ENCODE measurements around the gene KRIT1.

DNA sequence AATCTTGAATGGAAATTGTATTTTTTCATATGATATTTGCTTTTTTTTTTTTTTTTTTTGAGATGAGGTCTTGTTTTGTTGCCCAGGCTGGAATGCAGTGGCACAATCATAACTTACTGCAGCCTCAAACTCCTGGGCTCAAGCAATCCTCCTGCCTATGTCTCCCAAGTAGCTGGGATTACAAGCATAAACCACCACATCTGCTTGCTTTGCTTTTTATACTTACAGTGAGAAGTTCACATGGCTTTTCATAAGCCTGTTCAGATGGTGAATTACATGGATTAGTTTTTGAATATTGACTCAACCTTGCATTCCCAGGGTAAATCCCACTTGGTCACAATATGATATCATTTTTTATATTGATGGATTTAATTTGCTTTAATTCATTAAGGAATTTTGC, 88.7 kb downstream of the KRIT1 start:
- no peak for TF ChIP-seq SP1 (IDR thresholded peaks at IDR 0.05)
- no peak for TF ChIP-seq FOXM1 (IDR thresholded peaks at IDR 0.05; ENCODE audit: borderline replicate concordance)
- TF ChIP-seq, protein P1, sequence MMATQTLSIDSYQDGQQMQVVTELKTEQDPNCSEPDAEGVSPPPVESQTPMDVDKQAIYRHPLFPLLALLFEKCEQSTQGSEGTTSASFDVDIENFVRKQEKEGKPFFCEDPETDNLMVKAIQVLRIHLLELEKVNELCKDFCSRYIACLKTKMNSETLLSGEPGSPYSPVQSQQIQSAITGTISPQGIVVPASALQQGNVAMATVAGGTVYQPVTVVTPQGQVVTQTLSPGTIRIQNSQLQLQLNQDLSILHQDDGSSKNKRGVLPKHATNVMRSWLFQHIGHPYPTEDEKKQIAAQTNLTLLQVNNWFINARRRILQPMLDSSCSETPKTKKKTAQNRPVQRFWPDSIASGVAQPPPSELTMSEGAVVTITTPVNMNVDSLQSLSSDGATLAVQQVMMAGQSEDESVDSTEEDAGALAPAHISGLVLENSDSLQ (IDR thresholded peaks at IDR 0.05): no peak
- no peak for TF ChIP-seq FOXK2 (IDR thresholded peaks at IDR 0.05)

All from HEK293T (cell line).